HCT116 (cell line): Measurements from ENCODE around the gene DTNBP1. TPM values are rescaled to one million over a fixed set of nuclear protein-coding genes. Genes with fewer than 3 reads are reported as not detected.

ENCODE experiments used
- ATAC-seq: fragments of 200-7000 bp; cut with Tn5 transposase; 2 replicates; pipeline ENCODE4 v1.9.1; 2020; ENCODE audit warnings: mild to moderate bottlenecking, moderate library complexity
- BruUV-seq: library from RNA; stranded (reverse); fragments of 400-500 nt; replicated peaks from 2 replicates; lab custom pipeline; 2021; lab: Mats Ljungman, UMichigan
- CTCF ChIA-PET: fragments of 300-600 bp; sonication (Branson Sonifier 250); formaldehyde crosslinking; loops from one replicate; lab custom pipeline; 2021; ENCODE audit warnings: antibody characterized with exemption; lab: Charles Lee
- POLR2A ChIA-PET: fragments of 300-600, 350-600 bp; sonication (Branson Sonifier 250); formaldehyde crosslinking; loops from one replicate; lab custom pipeline; 2021; ENCODE audit warnings: antibody characterized with exemption; lab: Charles Lee
- RAD21 ChIA-PET, 2 experiments: fragments of 300-600 bp; sonication (Branson Sonifier 250); formaldehyde crosslinking; loops; one replicate each; lab custom pipeline; 2023; ENCODE audit warnings: low total read pairs in 2 of 2; ENCODE audit not compliant: uncharacterized antibody in 2 of 2, unreplicated experiment in 2 of 2, low non-redundant PET in 1 of 2; lab: Charles Lee
- DNase-seq: peaks from one replicate; pipeline ENCODE4 v3.0.0-alpha.2; 2010; ENCODE audit warnings: low read depth, low spot score
- H2AFZ ChIP-seq: fragments of 200-600 bp; shearing (Covaris generic), sonication (generic); 2 replicates; pipeline ENCODE4 v1.6.1; 2017; ENCODE audit warnings: low read depth, mixed run types, mixed read lengths, antibody characterized with exemption, low read length; ENCODE audit not compliant: poor library complexity, severe bottlenecking
- H3K27ac ChIP-seq: 2 replicates; pipeline ENCODE4 v1.5.1; 2012; ENCODE audit warnings: low read depth, low read length
- H3K27me3 ChIP-seq: fragments of 200-600 bp; sonication (generic); 2 replicates; pipeline ENCODE4 v1.6.1; 2016; ENCODE audit warnings: mixed run types, low read length, mixed read lengths; ENCODE audit not compliant: insufficient read depth
- H3K36me3 ChIP-seq, 2 experiments: fragments of 200-500 bp in 1 of 2; fragments of 200-600 bp in 1 of 2; sonication (Bioruptor generic) in 1 of 2; sonication (generic) in 1 of 2; 2 replicates each; pipeline versions ENCODE4 v1.5.1 to v1.6.1; 2014 to 2016; ENCODE audit warnings: low read length in 2 of 2, inconsistent platforms in 1 of 2, mixed read lengths in 1 of 2, mixed run types in 1 of 2; ENCODE audit not compliant: insufficient read depth in 2 of 2, control insufficient read depth in 1 of 2
- H3K4me1 ChIP-seq, 2 experiments: fragments of 200-600 bp in 1 of 2; sonication (generic) in 1 of 2; 2 replicates each; pipeline versions ENCODE4 v1.5.1 to v1.6.1; 2012 to 2017; ENCODE audit warnings: low read length in 2 of 2, inconsistent platforms in 1 of 2, mild to moderate bottlenecking in 1 of 2, mixed read lengths in 1 of 2, mixed run types in 1 of 2, moderate library complexity in 1 of 2; ENCODE audit not compliant: insufficient read depth in 2 of 2, control insufficient read depth in 1 of 2
- H3K4me2 ChIP-seq: fragments of 200-600 bp; sonication (generic); 2 replicates; pipeline ENCODE4 v1.6.1; 2017; ENCODE audit warnings: mixed run types, low read length, mixed read lengths
- H3K4me3 ChIP-seq, 2 experiments: fragments of 200-600 bp in 1 of 2; sonication (generic) in 1 of 2; replicated peaks in 1 of 2; 2 replicates each; pipeline ENCODE4 v1.5.1; 2011 to 2016; ENCODE audit warnings: low read length in 2 of 2, control low read depth in 1 of 2, low read depth in 1 of 2, mild to moderate bottlenecking in 1 of 2, mixed read lengths in 1 of 2, mixed run types in 1 of 2
- H3K79me2 ChIP-seq: fragments of 200-600 bp; sonication (generic); 2 replicates; pipeline ENCODE4 v1.6.1; 2017; ENCODE audit warnings: mild to moderate bottlenecking, mixed run types, low read length, moderate library complexity, mixed read lengths; ENCODE audit not compliant: insufficient read depth
- H3K9ac ChIP-seq: fragments of 200-600 bp; sonication (generic); 2 replicates; pipeline ENCODE4 v1.6.1; 2016; ENCODE audit warnings: low read length, mixed read lengths
- H3K9me2 ChIP-seq: fragments of 200-600 bp; sonication (generic), shearing (Covaris generic); 2 replicates; pipeline ENCODE4 v1.6.1; 2017; ENCODE audit warnings: mixed run types, mild to moderate bottlenecking, moderate library complexity; ENCODE audit not compliant: insufficient read depth
- H3K9me3 ChIP-seq, 2 experiments: fragments of 200-500 bp in 1 of 2; fragments of 200-600 bp in 1 of 2; sonication (Bioruptor generic) in 1 of 2; sonication (generic) in 1 of 2; 2 replicates each; pipeline ENCODE4 v1.6.1; 2014 to 2017; ENCODE audit warnings: low read length in 2 of 2, mixed read lengths in 2 of 2, inconsistent platforms in 1 of 2, low read depth in 1 of 2, mild to moderate bottlenecking in 1 of 2, mixed run types in 1 of 2, moderate library complexity in 1 of 2; ENCODE audit not compliant: control insufficient read depth in 1 of 2, insufficient read depth in 1 of 2
- H4K20me1 ChIP-seq: fragments of 200-600 bp; sonication (generic), shearing (Covaris generic); 2 replicates; pipeline ENCODE4 v1.6.1; 2017; ENCODE audit warnings: mixed run types, mild to moderate bottlenecking, moderate library complexity; ENCODE audit not compliant: insufficient read depth
- CBX3 ChIP-seq: IDR thresholded peaks from 2 replicates; pipeline ENCODE4 v1.6.1; 2012; ENCODE audit warnings: low read depth
- CEBPB ChIP-seq: IDR thresholded peaks from 2 replicates; pipeline ENCODE4 v1.6.1; 2012; ENCODE audit warnings: low read depth
- CTCF ChIP-seq, 3 experiments: fragments of 200-600 bp in 1 of 3; sonication (generic) in 1 of 3; IDR thresholded peaks in 2 of 3; conservative IDR thresholded peaks in 1 of 3; 2 replicates each; pipeline ENCODE4 v1.5.1; 2012 to 2017; ENCODE audit warnings: low read depth in 2 of 3, low read length in 2 of 3, antibody characterized with exemption in 1 of 3, borderline replicate concordance in 1 of 3, control low read depth in 1 of 3, mild to moderate bottlenecking in 1 of 3, mixed read lengths in 1 of 3, mixed run types in 1 of 3, moderate library complexity in 1 of 3; ENCODE audit not compliant: insufficient read depth in 1 of 3
- EGR1 ChIP-seq: IDR thresholded peaks from 2 replicates; pipeline ENCODE4 v1.6.1; 2012; ENCODE audit warnings: low read depth
- ELF1 ChIP-seq: IDR thresholded peaks from 2 replicates; pipeline ENCODE4 v1.6.1; 2012; ENCODE audit warnings: low read depth, borderline replicate concordance
- EZH2 ChIP-seq: fragments of 200-600 bp; sonication (generic); IDR thresholded peaks from 2 replicates; pipeline ENCODE4 v1.6.1; 2017; ENCODE audit warnings: antibody characterized with exemption, mixed run types
- EZH2phosphoT487 ChIP-seq: fragments of 200-600 bp; IDR thresholded peaks from 2 replicates; pipeline ENCODE4 v1.6.1; 2018; ENCODE audit warnings: antibody characterized with exemption, borderline replicate concordance
- FOSL1 ChIP-seq: IDR thresholded peaks from 2 replicates; pipeline ENCODE4 v1.6.1; 2012; ENCODE audit warnings: low read depth
- JUND ChIP-seq: IDR thresholded peaks from 2 replicates; pipeline ENCODE4 v1.6.1; 2012
- MAX ChIP-seq: IDR thresholded peaks from 2 replicates; pipeline ENCODE4 v1.6.1; 2012
- POLR2A ChIP-seq: IDR thresholded peaks from 2 replicates; pipeline ENCODE4 v1.7.0; 2011; ENCODE audit warnings: borderline replicate concordance; ENCODE audit not compliant: insufficient read depth, insufficient read length; ENCODE audit errors: extremely low read depth
- SP1 ChIP-seq: IDR thresholded peaks from 2 replicates; pipeline ENCODE4 v1.6.1; 2012; ENCODE audit warnings: low read depth
- TCF7L2 ChIP-seq: IDR thresholded peaks from 2 replicates; pipeline ENCODE4 v1.7.0; 2011; ENCODE audit warnings: borderline replicate concordance, inconsistent platforms; ENCODE audit not compliant: insufficient read depth, insufficient read length; ENCODE audit errors: extremely low read depth
- YY1 ChIP-seq: IDR thresholded peaks from 2 replicates; pipeline ENCODE4 v1.6.1; 2011; ENCODE audit warnings: low read length, low read depth, moderate library complexity, mild to moderate bottlenecking; ENCODE audit not compliant: insufficient replicate concordance; ENCODE audit errors: extremely low read depth
- ZFX ChIP-seq: fragments of 450-650 bp; IDR thresholded peaks from 2 replicates; pipeline ENCODE4 v1.6.1; 2017
- ZNF274 ChIP-seq: fragments of 200-500 bp; sonication (Bioruptor generic); IDR thresholded peaks from 2 replicates; pipeline ENCODE4 v1.6.1; 2014; ENCODE audit warnings: mild to moderate bottlenecking, low read depth, low read length, inconsistent platforms
- intact Hi-C: fragments of 100-400 bp; cut with micrococcal nuclease; formaldehyde crosslinking; loops from 2 replicates; pipeline ENCODE4 v1.10.0; 2022
- total RNA-seq: library from RNA; stranded (reverse); gene quantifications from one replicate; pipeline ENCODE4 v1.2.1, GENCODE V29; 2021; ENCODE audit not compliant: unreplicated experiment

Gene DTNBP1
- total RNA-seq, 1 experiment from 2014 or later, result 16.7 TPM

- POLR2A ChIA-PET, result no interaction called here
- Histone ChIP-seq H3K27ac (no peak overlapping the region), H4K20me1 (no peaks in the 10 kb centered on the region), H3K4me1 (no peaks in the 10 kb centered on the region), H3K9me3 (no peaks in the 10 kb centered on the region), H3K9me2 (no peaks in the 10 kb centered on the region), H3K27me3 (no peaks in the 10 kb centered on the region), H3K36me3 (peaks cover 3 to 6% of the 10 kb centered on the region in 2 experiments; a peak in 2 of 4 replicates), H3K4me2 (no peak overlapping the region), H3K4me3 (no peak overlapping the region), H3K9ac (no peak overlapping the region), H2AFZ (no peak overlapping the region), H3K79me2 (no peaks in the 10 kb centered on the region)
- TF ChIP-seq POLR2A (no peak), YY1 (no peak), EZH2phosphoT487 (no peak), CBX3 (no peak)
- RAD21 ChIA-PET, result no interaction called here
- CTCF ChIA-PET, result no interaction called here
- intact Hi-C loops, result no loop called here
- ATAC-seq (no peak), DNase-seq (no peak)
- BruUV-seq, result no TSS peak
These were observed 144.8 kb downstream of the DTNBP1 start for GRCh38 chr6:15518057-15518456.

GRCh38 chr6:15517600-15517999 is 145.2 kb downstream of the DTNBP1 start:
- H3K79me2 ChIP-seq, result no peaks in the 10 kb centered on the region
- TF ChIP-seq EGR1, result no peak
- TF ChIP-seq YY1, result no peak
- TF ChIP-seq ELF1, result no peak
- TF ChIP-seq CEBPB, result no peak
- no peak for TF ChIP-seq FOSL1
- no peak for TF ChIP-seq ZNF274
- no peak for TF ChIP-seq JUND
- TF ChIP-seq SP1, result no peak
- TF ChIP-seq TCF7L2, result no peak
- no peak for TF ChIP-seq CBX3
- no peak for TF ChIP-seq POLR2A
- TF ChIP-seq MAX, result no peak
- no peak for TF ChIP-seq CTCF (IDR thresholded peaks at IDR 0.05 in 2 of 3, conservative IDR thresholded peaks at IDR 0.05 in 1 of 3; ENCODE audit: borderline replicate concordance in 1 of 3, insufficient read depth in 1 of 3, low read depth in 2 of 3, low read length in 2 of 3)
- no peak for TF ChIP-seq ZFX
- TF ChIP-seq EZH2, result no peak
- H2AFZ ChIP-seq, result no peak overlapping the region
- no peaks in the 10 kb centered on the region for H3K9me3 ChIP-seq
- no peaks in the 10 kb centered on the region for H3K27me3 ChIP-seq
- POLR2A ChIA-PET, result no interaction called here
- H3K4me3 ChIP-seq, result no peak overlapping the region
- no peaks in the 10 kb centered on the region for H4K20me1 ChIP-seq
- H3K4me1 ChIP-seq, result no peaks in the 10 kb centered on the region
- no peak overlapping the region for H3K4me2 ChIP-seq
- RAD21 ChIA-PET, result no interaction called here
- no peaks in the 10 kb centered on the region for H3K9me2 ChIP-seq
- DNase-seq (no peak), ATAC-seq (no peak)
- CTCF ChIA-PET, result no interaction called here
- peaks cover 3 to 6% of the 10 kb centered on the region in 2 experiments; a peak in 2 of 4 replicates for H3K36me3 ChIP-seq
- no TSS peak for BruUV-seq
- intact Hi-C loops, result no loop called here
- no peak overlapping the region for H3K27ac ChIP-seq
- H3K9ac ChIP-seq, result no peak overlapping the region
